Hepatocyte (in vitro differentiated cells): ENCODE results near the gene AGAP3. TPM values are rescaled to one million over a fixed set of nuclear protein-coding genes. Genes with fewer than 3 reads are reported as not detected.

Experiments
- DNase-seq: peaks from one replicate; pipeline ENCODE4 v3.0.0-alpha.2; 2016; ENCODE audit warnings: low spot score
- H2AFZ ChIP-seq: fragments of 200-600 bp; sonication (generic); 2 replicates; pipeline ENCODE4 v1.6.0; 2016; ENCODE audit warnings: antibody characterized with exemption, mild to moderate bottlenecking
- H3K27ac ChIP-seq: fragments of 200-600 bp; sonication (generic); 2 replicates; pipeline ENCODE4 v1.5.1; 2016; ENCODE audit warnings: mild to moderate bottlenecking
- H3K27me3 ChIP-seq: fragments of 200-600 bp; sonication (generic); 2 replicates; pipeline ENCODE4 v1.6.1; 2016
- H3K36me3 ChIP-seq: fragments of 200-600 bp; sonication (generic); replicated peaks from 2 replicates; pipeline ENCODE4 v1.5.1; 2016; ENCODE audit warnings: low read depth; ENCODE audit not compliant: insufficient read depth
- H3K4me1 ChIP-seq: fragments of 200-600 bp; sonication (generic); 2 replicates; pipeline ENCODE4 v1.5.1; 2016; ENCODE audit warnings: mild to moderate bottlenecking, moderate library complexity; ENCODE audit not compliant: insufficient read depth
- H3K4me2 ChIP-seq: fragments of 200-600 bp; sonication (generic); 2 replicates; pipeline ENCODE4 v1.6.0; 2016
- H3K4me3 ChIP-seq: fragments of 200-600 bp; sonication (generic); 2 replicates; pipeline ENCODE4 v1.5.1; 2016; ENCODE audit warnings: mild to moderate bottlenecking
- H3K79me2 ChIP-seq: fragments of 200-600 bp; sonication (generic); 2 replicates; pipeline ENCODE4 v1.6.0; 2017; ENCODE audit warnings: mild to moderate bottlenecking
- H3K9me2 ChIP-seq: fragments of 200-600 bp; sonication (generic); replicated peaks from 2 replicates; pipeline ENCODE4 v1.6.0; 2017; ENCODE audit warnings: mild to moderate bottlenecking; ENCODE audit not compliant: insufficient read depth
- H3K9me3 ChIP-seq: fragments of 200-600 bp; sonication (generic); 2 replicates; pipeline ENCODE4 v1.5.1; 2016; ENCODE audit warnings: low read depth, mild to moderate bottlenecking
- H4K20me1 ChIP-seq: fragments of 200-600 bp; sonication (generic); 2 replicates; pipeline ENCODE4 v1.6.0; 2016; ENCODE audit warnings: mild to moderate bottlenecking; ENCODE audit not compliant: insufficient read depth, poor library complexity, severe bottlenecking
- EZH2 ChIP-seq: fragments of 200-600 bp; sonication (generic); IDR thresholded peaks from 2 replicates; pipeline ENCODE4 v1.6.1; 2016; ENCODE audit warnings: antibody characterized with exemption, mild to moderate bottlenecking, borderline replicate concordance
- EZH2phosphoT487 ChIP-seq: fragments of 200-600 bp; sonication (generic); IDR thresholded peaks from one replicate; pipeline ENCODE4 v1.6.1; 2018; ENCODE audit warnings: antibody characterized with exemption, mild to moderate bottlenecking, low read depth, moderate library complexity; ENCODE audit not compliant: unreplicated experiment, severe bottlenecking
- WGBS: methylation state at CpG from one replicate; pipeline ENCODE4 v1.1.6; 2016; ENCODE audit warnings: low lambda C conversion rate; ENCODE audit errors: missing lambda C conversion rate; 5-methylcytosine and 5-hydroxymethylcytosine counted together
- polyA plus RNA-seq: library from polyadenylated mRNA; unstranded; fragments of >200 nt; fragmentation: Nextera tagmentation; extraction: Ambion mirVana; gene quantifications from 2 replicates; pipeline ENCODE4 v1.2.1, GENCODE V29; 2016
- total RNA-seq: library from RNA; depleted of rRNA; stranded (reverse); fragments of >200 nt; gene quantifications from 2 replicates; pipeline ENCODE4 v1.2.3, GENCODE V29; 2014
- TF ChIP-seq, protein P1 (sequence below): fragments of 200-600 bp; sonication (generic); IDR thresholded peaks from 2 replicates; pipeline ENCODE4 v1.5.1; 2016; ENCODE audit warnings: antibody characterized with exemption, mild to moderate bottlenecking; ENCODE audit not compliant: poor library complexity

The AGAP3 gene
- total and polyA plus RNA-seq, 2 experiments from 2014 or later, result 44.0 to 56.7 TPM

- Histone ChIP-seq H3K9me3 (no peaks in the 10 kb centered on the region), H3K4me1 (peaks cover 29% of the 10 kb centered on the region), H3K27ac (no peak overlapping the region), H3K36me3 (no peaks in the 10 kb centered on the region), H3K4me2 (no peak overlapping the region), H3K4me3 (no peak overlapping the region), H3K9me2 (no peaks in the 10 kb centered on the region), H3K27me3 (no peaks in the 10 kb centered on the region), H4K20me1 (peaks cover 82% of the 10 kb centered on the region), H3K79me2 (peaks cover 99% of the 10 kb centered on the region), H2AFZ (no peak overlapping the region)
- TF ChIP-seq EZH2, result no peak
- TF ChIP-seq EZH2phosphoT487, result no peak
- TF ChIP-seq, protein P1, sequence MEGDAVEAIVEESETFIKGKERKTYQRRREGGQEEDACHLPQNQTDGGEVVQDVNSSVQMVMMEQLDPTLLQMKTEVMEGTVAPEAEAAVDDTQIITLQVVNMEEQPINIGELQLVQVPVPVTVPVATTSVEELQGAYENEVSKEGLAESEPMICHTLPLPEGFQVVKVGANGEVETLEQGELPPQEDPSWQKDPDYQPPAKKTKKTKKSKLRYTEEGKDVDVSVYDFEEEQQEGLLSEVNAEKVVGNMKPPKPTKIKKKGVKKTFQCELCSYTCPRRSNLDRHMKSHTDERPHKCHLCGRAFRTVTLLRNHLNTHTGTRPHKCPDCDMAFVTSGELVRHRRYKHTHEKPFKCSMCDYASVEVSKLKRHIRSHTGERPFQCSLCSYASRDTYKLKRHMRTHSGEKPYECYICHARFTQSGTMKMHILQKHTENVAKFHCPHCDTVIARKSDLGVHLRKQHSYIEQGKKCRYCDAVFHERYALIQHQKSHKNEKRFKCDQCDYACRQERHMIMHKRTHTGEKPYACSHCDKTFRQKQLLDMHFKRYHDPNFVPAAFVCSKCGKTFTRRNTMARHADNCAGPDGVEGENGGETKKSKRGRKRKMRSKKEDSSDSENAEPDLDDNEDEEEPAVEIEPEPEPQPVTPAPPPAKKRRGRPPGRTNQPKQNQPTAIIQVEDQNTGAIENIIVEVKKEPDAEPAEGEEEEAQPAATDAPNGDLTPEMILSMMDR, result no peak
- DNase-seq, result no peak
- WGBS, result 96% methylated on average over 14 of the region's 14 CpGs
These were observed 5.7 kb downstream of the AGAP3 start for GRCh38 chr7:151091988-151092387.

- WGBS, result 96% methylated on average over 6 of the region's 6 CpGs
- no peak overlapping the region for H2AFZ ChIP-seq
- H3K9me2 ChIP-seq, result no peaks in the 10 kb centered on the region
- H3K9me3 ChIP-seq, result no peaks in the 10 kb centered on the region
- DNase-seq, result no peak
- no peak overlapping the region for H3K27ac ChIP-seq
- H3K4me3 ChIP-seq, result no peak overlapping the region
- H3K79me2 ChIP-seq, result peaks cover 99% of the 10 kb centered on the region
- H3K4me2 ChIP-seq, result no peak overlapping the region
- peaks cover 82% of the 10 kb centered on the region for H4K20me1 ChIP-seq
- H3K4me1 ChIP-seq, result peaks cover 17% of the 10 kb centered on the region
- H3K27me3 ChIP-seq, result no peaks in the 10 kb centered on the region
- H3K36me3 ChIP-seq, result no peaks in the 10 kb centered on the region
- TF ChIP-seq EZH2 (no peak), EZH2phosphoT487 (no peak)
- TF ChIP-seq, protein P1, result no peak
These were observed 7.5 kb downstream of the AGAP3 start for GRCh38 chr7:151093748-151094147.

- Histone ChIP-seq H3K36me3 (no peaks in the 10 kb centered on the region), H3K4me1 (peaks cover 8% of the 10 kb centered on the region), H2AFZ (no peak overlapping the region), H3K4me3 (no peak overlapping the region), H3K4me2 (no peak overlapping the region), H3K27ac (no peak overlapping the region), H3K9me3 (no peaks in the 10 kb centered on the region), H4K20me1 (peaks cover 83% of the 10 kb centered on the region), H3K27me3 (no peaks in the 10 kb centered on the region), H3K9me2 (no peaks in the 10 kb centered on the region), H3K79me2 (peaks cover 96% of the 10 kb centered on the region)
- no peak for DNase-seq
- 91% methylated on average over 5 of the region's 5 CpGs for WGBS
- TF ChIP-seq, protein P1, result no peak
- TF ChIP-seq EZH2phosphoT487, result no peak
- no peak for TF ChIP-seq EZH2
These were observed 8.4 kb downstream of the AGAP3 start for GRCh38 chr7:151094675-151095074.
